ENCODE results near the gene AEBP1.
"Not testable (repeated sequence)": the region's sequence is repeated elsewhere in the genome, so short reads cannot be mapped to it uniquely, and the experiment has no call there.

Gene AEBP1

DNA sequence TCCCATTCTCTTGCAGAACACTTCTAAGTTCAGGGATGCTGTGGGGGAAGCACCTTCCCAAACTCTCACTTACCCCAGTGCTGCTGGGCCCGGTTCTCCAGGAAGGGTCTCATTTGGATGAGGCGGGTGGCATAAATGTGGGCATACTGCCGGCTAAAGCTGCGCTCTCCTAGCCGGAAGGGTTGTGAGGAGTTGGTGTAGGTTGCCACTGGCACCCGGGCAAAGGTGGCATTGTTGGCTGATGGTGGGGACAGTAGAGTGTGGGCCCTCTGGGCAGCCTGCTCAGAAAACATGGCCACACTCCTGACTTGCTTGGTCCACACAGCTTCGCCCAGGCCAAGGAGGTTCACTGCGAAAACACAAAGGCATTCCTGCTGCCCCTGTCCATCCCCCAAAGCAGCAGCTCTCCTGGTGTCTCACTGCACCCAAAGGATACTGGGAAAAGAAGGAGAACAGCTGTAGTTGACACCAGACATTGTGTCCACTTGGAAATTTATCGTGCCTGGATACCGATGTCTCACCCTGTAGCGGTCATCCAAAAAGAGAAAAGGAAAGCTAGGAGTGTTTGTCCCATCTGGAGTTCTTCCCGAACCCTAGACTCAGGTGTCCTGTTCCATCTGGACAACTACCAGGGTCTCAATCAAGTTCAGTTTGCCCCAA lies 17.7 kb downstream of the AEBP1 start:
- no peak for DNase-seq

GRCh38 chr7:44122529-44122928 lies 18.4 kb downstream of the AEBP1 start:
- no peak for DNase-seq

- peak; percentile 93 for DNase-seq
Observed at GRCh38 chr7:44123190-44124003, 19.3 kb downstream of the AEBP1 start, which contains the start of gene POLD2. Gene POLD2 (minus strand): TSS chr7:44123548. CDS start chr7:44122053, 1,495 bp downstream.

DNA sequence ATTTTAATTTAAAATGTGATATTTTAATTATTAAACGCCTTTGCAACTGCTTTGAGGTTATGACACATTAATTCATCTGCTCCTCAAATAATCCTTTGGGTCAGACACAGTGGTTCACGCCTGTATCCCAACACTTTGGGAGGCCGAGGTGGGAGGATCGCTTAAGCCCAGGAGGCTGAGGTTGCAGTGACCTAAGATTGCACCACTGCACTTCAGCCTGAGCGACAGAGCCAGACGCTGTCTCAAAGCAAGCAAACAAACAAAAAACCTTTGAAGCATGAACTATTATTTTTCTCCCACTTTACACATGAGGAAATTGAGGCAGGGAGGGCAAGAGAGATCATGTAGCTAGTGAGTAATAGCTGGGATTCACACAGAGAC lies 20.7 kb downstream of the AEBP1 start:
- no peak for DNase-seq

- DNase-seq = not testable (repeated sequence)
Observed at GRCh38 chr7:44126574-44126973, 22.4 kb downstream of the AEBP1 start.

GRCh38 chr7:44127161-44127560 lies 23.0 kb downstream of the AEBP1 start:
- no peak for DNase-seq

DNA sequence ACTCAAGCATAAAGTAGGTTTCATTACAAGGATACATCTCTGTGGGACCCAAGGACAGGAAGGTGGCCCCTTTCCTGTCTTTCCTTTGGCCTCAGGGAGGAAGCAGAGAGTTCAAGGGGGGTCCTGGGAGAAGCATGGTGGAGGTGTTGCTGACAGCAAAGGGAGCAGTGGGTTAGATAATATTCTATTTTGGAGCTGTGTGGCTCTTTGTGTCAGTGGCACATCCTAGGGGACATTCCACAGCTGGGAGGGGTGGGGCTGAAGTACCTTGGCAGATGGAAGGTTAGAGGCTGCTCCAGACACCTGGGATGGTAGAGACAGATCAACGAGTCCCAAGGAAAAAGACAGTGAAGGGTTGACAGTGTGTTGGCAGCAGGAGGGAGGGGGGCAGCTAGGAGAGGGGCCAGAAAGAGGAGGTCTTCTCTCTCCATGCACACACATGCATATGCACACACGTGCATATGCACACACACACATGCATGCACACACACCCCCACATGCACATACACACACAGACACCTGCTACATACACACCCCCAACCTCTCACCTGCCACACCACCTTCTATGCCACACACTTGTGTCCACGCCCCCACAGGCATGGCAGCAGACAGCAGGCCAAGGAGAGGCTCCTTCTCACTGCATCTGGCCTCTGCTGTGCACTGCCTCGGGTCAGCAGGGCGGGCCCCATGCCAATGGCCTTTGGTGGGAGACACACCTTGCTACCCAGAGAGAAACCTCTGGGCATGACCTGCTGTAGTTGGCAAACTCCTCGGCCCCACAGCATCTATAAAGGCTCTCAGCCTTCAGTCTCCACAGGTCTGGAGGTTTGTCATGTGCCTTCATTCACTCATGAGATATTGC lies 24.8 kb downstream of the AEBP1 start:
- no peak for DNase-seq

GRCh38 chr7:44131173-44132029 lies 27.3 kb downstream of the AEBP1 start:
- DNase-seq = no peak

GRCh38 chr7:44132039-44132438 lies 27.9 kb downstream of the AEBP1 start:
- no peak for DNase-seq

- DNase-seq = no peak
Observed at GRCh38 chr7:44133295-44133694, 29.1 kb downstream of the AEBP1 start.

DNA sequence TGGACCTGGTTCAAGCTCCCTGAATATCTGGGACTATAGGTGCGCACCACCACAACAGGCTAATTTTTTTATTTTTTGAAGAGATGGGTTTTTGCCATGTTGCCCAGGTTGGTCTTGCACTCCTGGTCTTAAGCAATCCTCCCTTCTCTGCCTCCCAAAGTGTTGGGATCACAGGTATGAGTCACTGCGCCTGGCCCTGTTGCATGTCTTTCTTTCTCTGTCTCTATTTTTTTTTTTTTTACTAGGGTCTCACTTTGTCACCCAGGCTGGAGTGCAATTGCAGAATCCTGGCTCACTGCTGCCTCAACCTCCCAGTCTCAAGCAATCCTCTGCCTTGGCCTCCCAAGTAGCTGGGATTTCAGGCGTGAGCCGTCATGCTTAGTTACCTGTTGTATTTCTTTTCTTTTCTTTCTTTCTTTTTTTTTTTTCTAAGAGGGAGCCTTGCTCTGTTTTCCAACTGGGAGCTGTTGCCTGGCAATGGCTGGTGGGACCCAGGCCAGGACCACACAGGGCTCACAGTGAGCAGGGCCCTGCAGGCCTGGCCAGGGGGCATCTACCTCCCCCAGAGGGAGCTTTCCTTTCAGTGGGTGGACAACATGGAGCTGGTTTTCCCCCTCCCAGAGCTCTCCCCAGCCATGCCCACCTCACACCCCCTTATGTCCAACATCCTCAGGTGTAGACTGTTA lies 30.9 kb downstream of the AEBP1 start:
- DNase-seq = no peak

- no peak for DNase-seq
Observed at GRCh38 chr7:44136731-44137130, 32.6 kb downstream of the AEBP1 start.

DNA sequence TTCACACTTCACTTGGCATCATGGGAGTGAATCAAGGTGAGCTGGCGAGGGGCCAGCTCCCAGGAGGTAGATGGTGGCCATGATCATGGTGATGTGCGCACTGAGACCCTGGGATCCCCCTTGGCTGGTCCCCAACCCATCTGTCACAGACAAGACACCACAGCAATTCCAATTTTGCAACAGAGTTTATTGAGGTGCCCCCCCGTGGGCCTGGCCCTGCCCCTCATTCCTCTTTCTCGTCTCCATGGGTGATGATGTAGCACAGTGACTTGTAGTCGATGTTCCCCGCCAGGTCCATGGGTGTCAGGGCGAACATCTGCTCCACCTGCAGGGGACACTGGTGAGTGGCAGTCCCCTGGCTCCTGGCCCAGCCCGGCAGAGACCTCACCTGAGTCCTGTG lies 34.6 kb downstream of the AEBP1 start:
- DNase-seq = no peak

GRCh38 chr7:44139311-44140010 lies 35.3 kb downstream of the AEBP1 start:
- DNase-seq = no peak

DNA sequence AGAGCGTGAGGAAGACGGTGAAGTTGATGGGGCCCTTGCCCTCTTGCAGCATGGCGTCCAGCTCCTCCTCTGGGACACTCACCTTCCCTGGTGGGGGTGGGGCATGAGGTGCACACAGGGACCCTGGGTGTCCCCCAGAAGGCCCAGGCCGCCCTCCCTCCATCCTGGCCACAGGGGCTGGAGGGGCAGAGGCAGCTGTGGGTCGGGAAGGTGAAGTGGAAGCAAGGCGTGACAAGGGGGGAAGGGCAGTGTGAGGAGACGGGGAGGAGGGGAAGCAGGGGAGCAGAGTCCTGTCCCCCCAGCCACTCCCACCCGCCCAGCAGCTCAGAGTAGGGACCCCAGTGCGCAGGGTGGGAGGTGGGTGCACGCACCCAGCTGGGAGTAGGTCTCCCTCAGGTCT lies 36.2 kb downstream of the AEBP1 start:
- no peak for DNase-seq

DNA sequence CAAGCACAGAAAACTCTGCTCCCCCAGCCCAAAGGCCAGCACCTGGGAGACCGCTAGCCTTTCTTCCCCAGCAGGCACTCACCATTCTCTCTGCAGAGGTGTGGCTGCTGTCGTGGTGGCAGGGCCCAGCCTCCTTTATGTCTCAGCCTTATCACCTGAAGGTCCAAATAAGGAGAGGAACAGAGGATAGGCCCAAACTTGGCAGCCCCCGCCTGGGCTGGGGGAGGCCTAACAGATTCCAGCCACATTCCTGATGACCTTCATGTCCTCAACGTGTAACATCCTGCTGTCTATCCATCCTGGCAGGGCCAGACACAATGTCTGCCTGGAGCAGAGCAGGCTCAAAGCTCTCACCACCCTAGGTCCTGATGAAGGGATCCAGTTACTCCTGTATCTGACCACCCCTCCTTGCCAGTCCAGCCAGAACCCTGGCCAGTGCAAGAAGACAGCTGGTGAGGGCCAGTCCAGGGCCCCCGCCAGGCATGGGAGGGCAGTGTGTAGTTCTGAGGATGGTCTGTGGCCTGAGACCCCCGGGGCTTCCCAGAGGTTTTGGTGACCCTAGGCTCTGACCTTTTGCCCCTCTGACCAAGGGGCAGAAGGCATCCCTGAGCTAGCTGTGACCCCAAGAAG lies 37.2 kb downstream of the AEBP1 start, which contains the start of gene MYL7:
Gene MYL7, minus strand, starts transcription at position 112 of the 630 bp plus-strand sequence. Its CDS starts 27 bp downstream, at position 85.
- DNase-seq = no peak

DNA sequence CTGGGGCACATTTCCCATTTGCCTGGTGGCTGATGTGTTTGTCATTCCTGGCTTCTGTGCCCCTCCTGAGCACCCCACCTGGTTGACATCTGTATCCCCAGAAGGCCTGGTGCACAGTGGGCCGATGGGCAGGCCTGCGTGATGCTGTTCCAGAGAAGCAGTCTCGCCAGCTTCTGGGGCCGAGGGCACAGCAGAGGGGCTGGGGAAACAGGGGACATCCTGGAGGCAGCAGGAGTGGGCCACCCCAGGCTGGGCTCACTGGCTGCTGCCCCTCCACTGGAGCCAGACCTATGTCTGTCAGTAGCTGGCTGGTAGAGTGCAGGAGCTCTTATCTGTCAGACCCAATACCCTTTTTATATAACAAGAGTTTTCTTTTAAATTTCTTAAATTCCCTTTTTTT lies 37.9 kb downstream of the AEBP1 start:
- DNase-seq = no peak

GRCh38 chr7:44143646-44144250 lies 39.6 kb downstream of the AEBP1 start:
- DNase-seq = no peak

- DNase-seq = no peak
Observed at GRCh38 chr7:44144426-44144967, 40.4 kb downstream of the AEBP1 start.

DNA sequence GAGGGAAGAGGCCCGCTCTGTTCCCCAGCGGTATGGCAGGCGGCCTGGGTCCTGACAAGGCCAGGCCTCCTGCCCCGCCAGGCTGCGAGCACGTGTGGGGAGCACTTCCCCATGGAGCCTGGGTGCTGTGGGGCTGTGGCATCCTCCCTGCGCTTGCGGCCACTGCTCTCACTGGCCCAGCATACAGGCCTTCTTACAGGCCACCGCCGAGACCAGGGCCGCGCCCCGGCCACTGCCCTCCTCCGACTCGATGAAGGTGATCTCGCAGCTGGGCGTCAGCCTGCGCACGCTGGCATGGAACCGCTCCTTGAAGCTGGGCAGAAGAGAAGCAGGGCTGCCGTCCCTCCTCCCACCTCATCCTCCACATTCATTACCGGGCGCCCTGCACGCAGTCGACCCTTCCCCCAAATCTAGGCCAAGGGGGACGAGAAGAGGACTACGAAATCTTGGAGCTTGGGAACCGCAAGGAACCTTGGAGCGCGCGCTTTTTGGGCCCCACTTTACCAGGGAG lies 40.9 kb downstream of the AEBP1 start:
- no peak for DNase-seq
